PC-3 (cell line): ENCODE results near the gene SCN1A. TPM values are rescaled to one million over a fixed set of nuclear protein-coding genes. Genes with fewer than 3 reads are reported as not detected.

Source experiments
- ATAC-seq: fragments of 200-7000 bp; cut with Tn5 transposase; 2 replicates; pipeline ENCODE4 v1.9.1; 2020; ENCODE audit warnings: mild to moderate bottlenecking, moderate library complexity
- BruUV-seq: library from RNA; stranded (reverse); fragments of 400-500 nt; replicated peaks from 2 replicates; lab custom pipeline; 2021; lab: Mats Ljungman, UMichigan
- CTCF ChIA-PET: fragments of 300-600 bp; sonication (Branson Sonifier 250); formaldehyde crosslinking; loops from one replicate; lab custom pipeline; 2022; ENCODE audit warnings: antibody characterized with exemption; lab: Charles Lee
- POLR2A ChIA-PET: fragments of 300-600 bp; sonication (Branson Sonifier 250); formaldehyde crosslinking; loops from one replicate; lab custom pipeline; 2022; ENCODE audit warnings: antibody characterized with exemption; ENCODE audit not compliant: unreplicated experiment; lab: Charles Lee
- DNase-seq: peaks from one replicate; pipeline ENCODE4 v3.0.0-alpha.2; 2015
- H2AFZ ChIP-seq: fragments of 300-600 bp; sonication (generic); 2 replicates; pipeline ENCODE4 v1.6.0; 2016; ENCODE audit warnings: antibody characterized with exemption, low read length
- H3F3A ChIP-seq: fragments of 300-600 bp; sonication (generic); one replicate; pipeline ENCODE4 v1.6.0; 2017; ENCODE audit warnings: antibody characterized with exemption, low read length, control low read depth, mild to moderate bottlenecking; ENCODE audit not compliant: unreplicated experiment
- H3K27ac ChIP-seq: fragments of 300-600 bp; sonication (generic); 2 replicates; pipeline ENCODE4 v1.5.1; 2016; ENCODE audit warnings: mild to moderate bottlenecking, low read length
- H3K27me3 ChIP-seq: fragments of 300-600 bp; sonication (generic); 2 replicates; pipeline ENCODE4 v1.6.1; 2016; ENCODE audit warnings: low read length, mixed read lengths
- H3K36me3 ChIP-seq: fragments of 300-600 bp; sonication (generic); 2 replicates; pipeline ENCODE4 v1.6.1; 2016; ENCODE audit warnings: low read depth, mixed run types, low read length, mixed read lengths
- H3K4me1 ChIP-seq: fragments of 300-600 bp; sonication (generic); 2 replicates; pipeline ENCODE4 v1.5.1; 2016; ENCODE audit warnings: low read length; ENCODE audit not compliant: insufficient read depth
- H3K4me2 ChIP-seq: fragments of 300-600 bp; sonication (generic); 2 replicates; pipeline ENCODE4 v1.6.0; 2016; ENCODE audit warnings: low read length
- H3K4me3 ChIP-seq: fragments of 300-600 bp; sonication (generic); 2 replicates; pipeline ENCODE4 v1.5.1; 2016; ENCODE audit warnings: mild to moderate bottlenecking, low read length, mixed read lengths
- H3K79me2 ChIP-seq: fragments of 300-600 bp; sonication (generic); 2 replicates; pipeline ENCODE4 v1.6.1; 2017; ENCODE audit warnings: low read length, mixed read lengths
- H3K9ac ChIP-seq: fragments of 300-600 bp; sonication (generic); 2 replicates; pipeline ENCODE4 v1.6.0; 2016; ENCODE audit warnings: mild to moderate bottlenecking, low read length
- H3K9me2 ChIP-seq: fragments of 300-600 bp; sonication (generic); replicated peaks from 2 replicates; pipeline ENCODE4 v1.6.1; 2016; ENCODE audit warnings: mixed run types, low read length, mixed read lengths
- H3K9me3 ChIP-seq: fragments of 300-600 bp; sonication (generic); 2 replicates; pipeline ENCODE4 v1.6.1; 2016; ENCODE audit warnings: low read length, mixed read lengths
- H4K20me1 ChIP-seq: fragments of 300-600 bp; sonication (generic); 2 replicates; pipeline ENCODE4 v1.6.1; 2016; ENCODE audit warnings: low read length, mixed read lengths
- EZH2 ChIP-seq: fragments of 300-600 bp; sonication (generic); IDR thresholded peaks from one replicate; pipeline ENCODE4 v1.6.1; 2017; ENCODE audit warnings: antibody characterized with exemption, mild to moderate bottlenecking, low read length; ENCODE audit not compliant: unreplicated experiment
- EZH2phosphoT487 ChIP-seq: fragments of 300-600 bp; sonication (generic); IDR thresholded peaks from 2 replicates; pipeline ENCODE4 v1.6.1; 2018; ENCODE audit warnings: mild to moderate bottlenecking, antibody characterized with exemption, low read length, borderline replicate concordance
- intact Hi-C: fragments of 100-400 bp; cut with micrococcal nuclease; formaldehyde crosslinking; loops from 2 replicates; pipeline ENCODE4 v1.9.0; 2023
- total RNA-seq: library from RNA; depleted of rRNA; stranded (reverse); fragments of >200 nt; gene quantifications from 2 replicates; pipeline ENCODE4 v1.2.3, GENCODE V29; 2014
- TF ChIP-seq, protein P1 (sequence below): fragments of 300-600 bp; sonication (generic); conservative IDR thresholded peaks from 2 replicates; pipeline ENCODE4 v1.5.1; 2017; ENCODE audit warnings: antibody characterized with exemption, low read depth, mild to moderate bottlenecking, low read length

SCN1A gene
- total RNA-seq, 1 experiment from 2014 or later, result 0.04 TPM

- ATAC-seq (no peak; the same call in 1 of the 2 replicates), DNase-seq (no peak)
- intact Hi-C loops, result no loop called here
- no peaks in the 10 kb centered on the region for H4K20me1 ChIP-seq
- BruUV-seq, result no TSS peak
- POLR2A ChIA-PET, result no interaction called here
- no peaks in the 10 kb centered on the region for H3F3A ChIP-seq
- no peak overlapping the region for H2AFZ ChIP-seq
- no peaks in the 10 kb centered on the region for H3K9me3 ChIP-seq
- no peaks in the 10 kb centered on the region for H3K36me3 ChIP-seq
- no peak overlapping the region for H3K27ac ChIP-seq
- no peaks in the 10 kb centered on the region for H3K9me2 ChIP-seq
- no peaks in the 10 kb centered on the region for H3K4me1 ChIP-seq
- no peak overlapping the region for H3K9ac ChIP-seq
- H3K27me3 ChIP-seq, result peaks cover 17% of the 10 kb centered on the region
- H3K4me3 ChIP-seq, result no peak overlapping the region
- H3K4me2 ChIP-seq, result no peak overlapping the region
- no peaks in the 10 kb centered on the region for H3K79me2 ChIP-seq
- CTCF ChIA-PET, result no interaction called here
- TF ChIP-seq EZH2phosphoT487 (no peak), EZH2 (no peak)
- TF ChIP-seq, protein P1, sequence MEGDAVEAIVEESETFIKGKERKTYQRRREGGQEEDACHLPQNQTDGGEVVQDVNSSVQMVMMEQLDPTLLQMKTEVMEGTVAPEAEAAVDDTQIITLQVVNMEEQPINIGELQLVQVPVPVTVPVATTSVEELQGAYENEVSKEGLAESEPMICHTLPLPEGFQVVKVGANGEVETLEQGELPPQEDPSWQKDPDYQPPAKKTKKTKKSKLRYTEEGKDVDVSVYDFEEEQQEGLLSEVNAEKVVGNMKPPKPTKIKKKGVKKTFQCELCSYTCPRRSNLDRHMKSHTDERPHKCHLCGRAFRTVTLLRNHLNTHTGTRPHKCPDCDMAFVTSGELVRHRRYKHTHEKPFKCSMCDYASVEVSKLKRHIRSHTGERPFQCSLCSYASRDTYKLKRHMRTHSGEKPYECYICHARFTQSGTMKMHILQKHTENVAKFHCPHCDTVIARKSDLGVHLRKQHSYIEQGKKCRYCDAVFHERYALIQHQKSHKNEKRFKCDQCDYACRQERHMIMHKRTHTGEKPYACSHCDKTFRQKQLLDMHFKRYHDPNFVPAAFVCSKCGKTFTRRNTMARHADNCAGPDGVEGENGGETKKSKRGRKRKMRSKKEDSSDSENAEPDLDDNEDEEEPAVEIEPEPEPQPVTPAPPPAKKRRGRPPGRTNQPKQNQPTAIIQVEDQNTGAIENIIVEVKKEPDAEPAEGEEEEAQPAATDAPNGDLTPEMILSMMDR, result no peak
Measured at GRCh38 chr2:166031054-166031453, 96.8 kb downstream of the SCN1A start.

- intact Hi-C loops, result no loop called here
- no TSS peak for BruUV-seq
- TF ChIP-seq EZH2 (no peak), EZH2phosphoT487 (no peak)
- TF ChIP-seq, protein P1, result no peak
- no peak overlapping the region for H3K9ac ChIP-seq
- no peaks in the 10 kb centered on the region for H3F3A ChIP-seq
- no peaks in the 10 kb centered on the region for H3K36me3 ChIP-seq
- no peak overlapping the region for H3K27ac ChIP-seq
- POLR2A ChIA-PET, result no interaction called here
- H3K4me2 ChIP-seq, result no peak overlapping the region
- no peak overlapping the region for H3K4me3 ChIP-seq
- no peaks in the 10 kb centered on the region for H3K79me2 ChIP-seq
- DNase-seq, result no peak
- H3K9me2 ChIP-seq, result no peaks in the 10 kb centered on the region
- ATAC-seq, result no peak
- no peak overlapping the region for H2AFZ ChIP-seq
- H4K20me1 ChIP-seq, result no peaks in the 10 kb centered on the region
- H3K27me3 ChIP-seq, result peaks cover 31% of the 10 kb centered on the region
- no peaks in the 10 kb centered on the region for H3K9me3 ChIP-seq
- H3K4me1 ChIP-seq, result no peaks in the 10 kb centered on the region
- CTCF ChIA-PET, result interaction anchor here (0.6 kb wide), 1 partner anchor 131 kb away, joined by 4 read pairs; no protein-coding TSS in a partner anchor
Measured at GRCh38 chr2:166025313-166025712, 102.5 kb downstream of the SCN1A start.

- CTCF ChIA-PET, result no interaction called here
- ATAC-seq (no peak; the same call in 1 of the 2 replicates), DNase-seq (peak; percentile 32)
- Histone ChIP-seq H3K27ac (no peak overlapping the region), H2AFZ (no peak overlapping the region), H3K27me3 (peaks cover 72% of the 10 kb centered on the region), H3K4me3 (no peak overlapping the region), H3K9me3 (no peaks in the 10 kb centered on the region), H3K9me2 (no peaks in the 10 kb centered on the region), H3F3A (no peaks in the 10 kb centered on the region), H3K36me3 (no peaks in the 10 kb centered on the region), H3K79me2 (no peaks in the 10 kb centered on the region), H3K4me2 (no peak overlapping the region), H4K20me1 (no peaks in the 10 kb centered on the region), H3K9ac (no peak overlapping the region), H3K4me1 (no peaks in the 10 kb centered on the region)
- BruUV-seq, result no TSS peak
- intact Hi-C loops, result no loop called here
- TF ChIP-seq, protein P1, result 0 out of 2 replicates have a peak, but pooled peaks have one; percentile 14
- TF ChIP-seq EZH2phosphoT487 (no peak), EZH2 (no peak)
- POLR2A ChIA-PET, result interaction anchor here (0.6 kb wide), 1 partner anchor 1234 kb away, joined by 3 read pairs; no protein-coding TSS in a partner anchor
Measured at GRCh38 chr2:166017208-166017607, 110.6 kb downstream of the SCN1A start.
